HG03575 (cell line): ENCODE results near the gene CYSLTR2.
"Not testable (repeated sequence)": the region's sequence is repeated elsewhere in the genome, so short reads cannot be mapped to it uniquely, and the experiment has no call there.

Source experiments
- ATAC-seq: cut with Tn5 transposase; IDR thresholded peaks from one replicate; pipeline ENCODE4 v1.9.1; 2021; ENCODE audit not compliant: unreplicated experiment, insufficient number of reproducible peaks, low FRiP score; ENCODE audit errors: extremely low read depth

CYSLTR2 gene

DNA sequence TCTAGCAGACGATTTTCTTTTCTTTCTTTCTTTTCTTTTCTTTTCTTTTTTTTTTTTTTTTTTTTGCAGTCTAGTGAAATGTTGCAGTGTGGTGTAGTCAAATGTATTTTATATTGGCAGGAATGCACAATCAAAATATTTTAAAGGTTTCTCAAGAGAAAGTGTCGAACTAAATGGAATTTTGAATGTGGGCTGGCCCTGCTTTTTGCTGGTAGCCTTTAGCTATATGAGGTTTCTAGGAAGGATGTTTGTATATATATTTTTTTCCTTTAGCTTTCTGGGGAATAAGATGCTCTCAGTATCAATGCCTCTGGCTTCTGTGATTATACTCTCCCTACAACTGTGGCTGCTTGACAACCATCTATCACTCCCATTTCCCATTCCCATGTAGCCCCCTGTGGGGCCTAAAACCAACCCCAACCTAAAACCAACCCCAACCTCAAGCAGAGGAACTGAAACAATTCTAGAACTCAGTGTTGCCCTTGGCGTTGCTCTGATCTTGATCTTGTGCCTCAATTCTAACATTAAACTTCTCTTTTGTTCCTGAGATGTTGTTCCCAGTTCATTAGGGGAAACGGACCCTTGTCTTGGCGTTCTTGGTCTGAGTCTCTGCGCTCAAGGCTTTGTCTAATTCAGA is 27.1 kb downstream of the CYSLTR2 start:
- ATAC-seq, result no peak

DNA sequence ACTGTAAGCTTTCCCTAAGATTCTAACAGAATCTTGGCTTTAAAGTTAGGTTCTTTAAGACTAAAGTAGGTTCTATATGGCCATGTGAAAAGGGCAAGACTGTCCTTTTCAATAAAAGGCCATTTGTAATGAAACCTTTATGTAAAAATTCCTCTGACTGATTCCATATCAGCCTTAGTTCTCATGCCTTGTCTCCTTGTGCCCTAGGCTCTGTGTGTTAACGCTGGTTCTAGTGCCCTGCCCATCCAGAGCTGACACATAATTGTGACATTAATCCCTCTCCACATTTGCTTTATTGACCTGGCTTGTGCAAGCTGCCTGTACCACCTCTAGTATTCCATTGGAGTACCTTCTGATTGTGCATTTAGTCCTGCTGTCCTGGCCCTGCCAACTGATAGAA is 28.2 kb downstream of the CYSLTR2 start:
- ATAC-seq, result no peak

- no peak for ATAC-seq
Observed at GRCh38 chr13:48682436-48682835, 28.7 kb downstream of the CYSLTR2 start.

- no peak for ATAC-seq
Observed at GRCh38 chr13:48686636-48687210, 33.0 kb downstream of the CYSLTR2 start.

DNA sequence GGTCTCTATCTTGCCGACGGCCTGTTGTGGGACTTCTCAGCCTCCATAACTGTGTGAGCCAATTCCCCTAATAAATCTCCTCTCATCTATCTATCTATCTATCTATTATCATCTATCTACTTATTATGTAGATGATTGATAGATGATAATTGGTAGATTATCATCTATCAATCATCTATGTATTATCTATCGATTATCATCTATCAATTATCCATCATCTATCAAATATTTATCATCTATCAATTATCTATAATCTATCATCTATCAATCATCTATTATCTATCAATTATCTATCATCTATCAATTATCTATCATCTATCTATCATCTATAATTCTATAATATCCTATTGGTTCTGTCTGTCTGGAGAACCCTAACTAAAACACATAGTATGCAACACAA is 33.5 kb downstream of the CYSLTR2 start:
- ATAC-seq, result no peak

DNA sequence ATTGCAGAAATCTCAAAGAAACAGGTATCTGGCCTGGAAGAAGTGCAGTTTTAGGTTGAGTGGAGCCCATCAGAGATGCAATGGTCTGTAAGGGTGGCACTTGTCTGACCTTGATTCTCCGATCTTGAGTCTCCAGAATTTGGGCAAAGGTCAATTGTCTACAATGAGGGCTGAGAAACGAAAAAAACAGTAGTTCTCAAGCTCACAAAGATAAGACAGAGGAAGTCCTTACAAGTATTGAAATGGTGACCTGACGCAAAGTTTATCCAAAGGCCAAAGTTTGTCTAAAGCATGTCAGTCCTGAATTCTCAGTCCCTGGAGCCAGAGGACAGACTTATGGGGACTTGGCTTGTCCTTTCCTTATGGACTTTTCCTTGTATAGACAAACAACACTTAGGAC is 40.3 kb downstream of the CYSLTR2 start:
- ATAC-seq, result no peak

DNA sequence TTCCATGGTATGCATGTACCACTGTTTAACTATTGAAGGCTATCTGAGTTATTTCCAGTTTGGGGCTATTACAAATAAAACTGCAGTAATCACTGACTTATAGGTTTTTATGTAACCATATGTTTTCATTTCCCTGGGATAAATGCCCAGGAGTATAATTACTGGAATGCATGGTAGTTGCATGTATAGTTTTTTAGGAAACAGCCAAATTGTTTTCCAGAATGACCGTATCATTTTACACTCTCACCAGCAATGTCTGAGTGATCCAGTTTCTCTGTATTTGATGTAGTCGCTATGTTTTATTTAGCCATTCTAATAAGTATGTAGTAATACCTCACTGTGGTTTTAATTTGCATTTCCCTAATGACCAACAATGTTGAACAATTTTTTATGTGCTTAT is 42.0 kb downstream of the CYSLTR2 start:
- no peak for ATAC-seq

- not testable (repeated sequence) for ATAC-seq
Observed at GRCh38 chr13:48696676-48697075, 42.9 kb downstream of the CYSLTR2 start.

DNA sequence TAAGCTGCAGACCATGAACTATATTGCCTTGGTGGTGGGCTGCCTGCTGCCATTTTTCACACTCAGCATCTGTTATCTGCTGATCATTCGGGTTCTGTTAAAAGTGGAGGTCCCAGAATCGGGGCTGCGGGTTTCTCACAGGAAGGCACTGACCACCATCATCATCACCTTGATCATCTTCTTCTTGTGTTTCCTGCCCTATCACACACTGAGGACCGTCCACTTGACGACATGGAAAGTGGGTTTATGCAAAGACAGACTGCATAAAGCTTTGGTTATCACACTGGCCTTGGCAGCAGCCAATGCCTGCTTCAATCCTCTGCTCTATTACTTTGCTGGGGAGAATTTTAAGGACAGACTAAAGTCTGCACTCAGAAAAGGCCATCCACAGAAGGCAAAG is 53.7 kb downstream of the CYSLTR2 start:
- no peak for ATAC-seq

- no peak for ATAC-seq
Observed at GRCh38 chr13:48708764-48709163, 55.0 kb downstream of the CYSLTR2 start.

GRCh38 chr13:48709213-48709612 is 55.5 kb downstream of the CYSLTR2 start:
- no peak for ATAC-seq

DNA sequence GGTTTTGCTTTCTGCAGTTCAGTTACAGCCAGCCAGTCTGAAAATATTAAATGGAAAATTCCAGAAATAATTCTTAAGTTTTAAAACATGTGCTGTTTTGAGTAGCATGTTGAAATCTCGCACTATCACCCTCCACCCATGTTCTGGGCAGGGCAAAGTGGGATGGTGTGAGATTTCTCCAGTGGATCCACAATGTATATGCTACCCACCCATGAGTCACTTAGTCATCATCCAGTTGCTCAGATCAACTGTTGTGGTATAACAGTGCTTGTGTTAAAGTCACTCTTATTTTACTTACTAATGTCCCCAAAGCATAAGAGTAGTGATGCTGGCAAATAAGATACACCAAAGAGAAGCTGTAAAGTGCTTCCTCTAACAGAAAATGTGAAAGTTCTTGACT is 56.4 kb downstream of the CYSLTR2 start:
- ATAC-seq, result no peak

DNA sequence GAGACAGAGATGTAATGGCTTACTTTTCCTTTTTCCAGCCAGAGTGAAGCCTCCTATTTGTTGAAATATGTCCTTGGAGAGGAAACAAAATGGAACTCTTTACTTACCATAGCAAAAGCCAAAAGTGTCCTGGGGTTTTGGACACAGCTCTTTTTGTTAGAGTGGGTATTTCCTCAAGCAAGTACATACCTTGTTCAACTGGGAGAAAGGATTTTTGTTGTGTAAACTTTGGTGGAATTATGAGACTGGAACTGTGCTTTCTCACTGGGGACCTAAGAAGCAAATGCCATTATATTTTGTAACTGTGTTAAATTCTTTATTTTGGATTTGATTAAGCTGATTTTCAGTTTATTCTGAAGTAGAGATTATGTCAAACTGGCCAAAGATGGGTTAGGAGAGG is 58.4 kb downstream of the CYSLTR2 start:
- ATAC-seq, result no peak

DNA sequence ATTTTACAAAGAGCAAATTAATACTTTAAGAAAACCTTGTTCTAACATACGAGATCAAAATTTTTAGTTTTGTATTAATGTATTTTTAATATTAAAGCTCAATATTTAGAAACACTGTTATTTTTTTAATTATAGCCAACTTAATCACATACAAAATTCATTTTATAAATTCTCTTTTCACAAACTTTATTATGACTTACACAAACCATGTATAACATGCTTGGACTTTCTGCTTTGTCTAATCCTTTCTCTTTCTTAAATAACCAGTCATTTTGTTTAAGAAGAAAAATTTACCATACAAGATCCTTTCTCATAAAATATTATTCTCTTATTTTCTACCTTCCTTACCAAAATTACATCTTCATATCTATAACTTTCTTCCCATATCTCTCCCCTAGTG is 62.2 kb downstream of the CYSLTR2 start:
- no peak for ATAC-seq

DNA sequence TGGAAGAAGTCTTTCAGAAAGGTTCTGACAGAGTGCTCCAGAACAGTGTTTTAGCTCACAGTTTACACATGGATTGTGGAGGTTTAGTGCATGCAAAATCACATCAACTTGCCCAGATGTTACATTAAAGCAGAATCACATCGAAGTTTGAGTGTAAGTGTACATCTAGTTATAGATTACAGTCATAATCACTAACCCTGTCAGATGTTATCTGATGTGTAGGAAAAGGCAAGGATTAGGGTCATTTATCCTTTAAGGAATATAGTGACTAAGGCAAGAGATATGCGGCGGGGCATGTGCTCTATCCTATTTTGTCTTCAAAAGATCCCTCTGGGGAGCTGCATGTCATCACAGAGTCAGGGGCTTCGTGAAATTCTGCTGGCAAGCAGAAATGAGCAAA is 66.9 kb downstream of the CYSLTR2 start:
- no peak for ATAC-seq

GRCh38 chr13:48723168-48723567 is 69.4 kb downstream of the CYSLTR2 start:
- no peak for ATAC-seq

GRCh38 chr13:48725271-48725670 is 71.5 kb downstream of the CYSLTR2 start:
- no peak for ATAC-seq

DNA sequence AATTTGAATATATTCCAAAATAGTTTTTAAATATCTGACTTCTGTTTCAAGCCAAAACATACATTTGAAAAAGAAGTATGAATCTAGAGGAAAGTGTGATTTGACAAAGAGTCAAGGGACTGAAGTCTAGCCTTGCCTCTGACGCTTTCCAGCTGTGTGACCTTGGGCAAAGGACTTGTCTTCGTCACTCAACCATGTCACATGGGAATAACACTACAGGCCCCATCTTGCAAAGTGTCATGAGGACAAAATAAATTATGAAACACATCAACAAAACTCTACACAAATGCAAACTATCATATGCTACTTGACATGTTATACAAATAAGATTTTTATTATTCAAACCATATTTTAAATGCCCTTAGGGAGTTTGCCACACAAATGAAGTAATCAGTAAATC is 73.0 kb downstream of the CYSLTR2 start:
- no peak for ATAC-seq

GRCh38 chr13:48727241-48728011 is 73.7 kb downstream of the CYSLTR2 start:
- ATAC-seq, result no peak

DNA sequence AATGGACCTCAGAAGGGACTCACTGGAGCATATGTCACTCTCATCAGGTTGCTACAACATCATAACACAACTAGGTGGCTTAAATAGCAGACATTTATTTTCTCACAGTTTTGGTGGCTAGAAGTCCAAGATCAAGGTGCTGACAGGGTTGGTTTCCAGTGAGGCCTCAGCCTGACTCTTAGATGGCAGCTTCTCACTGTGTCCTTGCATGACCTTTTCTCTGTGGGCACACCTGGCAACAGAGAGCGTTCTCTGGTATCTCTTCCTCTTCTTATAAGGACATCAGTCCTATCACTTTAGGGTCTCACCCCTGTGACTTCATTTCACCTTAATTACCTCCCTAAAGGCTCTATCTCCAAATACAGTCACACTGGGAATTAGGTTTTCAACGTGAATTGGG is 74.5 kb downstream of the CYSLTR2 start:
- no peak for ATAC-seq
